Sigmoid colon (tissue), 7 donors: ENCODE measurements around the gene RRP1. TPM values are rescaled to one million over a fixed set of nuclear protein-coding genes. Genes with fewer than 3 reads are reported as not detected.

ENCODE experiments used
- DNase-seq: peaks from one replicate; pipeline ENCODE4 v3.0.0-alpha.2; 2019
- H3K27ac ChIP-seq, 4 donors: fragments of 200-600 bp; sonication (generic); one replicate each; pipeline ENCODE4 v1.5.1; 2016 to 2019; ENCODE audit warnings: mild to moderate bottlenecking in 1 of 4
- H3K27me3 ChIP-seq, 3 donors: fragments of 200-600 bp; sonication (generic); one replicate each; pipeline ENCODE4 v1.5.1; 2019; ENCODE audit warnings: mild to moderate bottlenecking in 1 of 3
- H3K36me3 ChIP-seq, 4 donors: fragments of 200-600 bp; sonication (generic); one replicate each; pipeline ENCODE4 v1.5.1; 2016 to 2019
- H3K4me1 ChIP-seq, 4 donors: fragments of 200-600 bp; sonication (generic); one replicate each; pipeline ENCODE4 v1.5.1; 2017 to 2019
- H3K4me3 ChIP-seq, 4 donors: fragments of 200-600 bp; sonication (generic); one replicate each; pipeline ENCODE4 v1.5.1; 2017 to 2019; ENCODE audit warnings: mild to moderate bottlenecking in 2 of 4, moderate library complexity in 1 of 4
- H3K9me3 ChIP-seq, 4 donors: fragments of 200-600 bp in 3 of 4; sonication (generic) in 3 of 4; one replicate each; pipeline versions ENCODE4 v1.5.1 to v1.6.1; 2013 to 2019
- EP300 ChIP-seq, 4 donors: sonication (generic); formaldehyde crosslinking; IDR thresholded peaks; one replicate each; pipeline ENCODE4 v1.6.1; 2017; ENCODE audit warnings: antibody characterized with exemption in 4 of 4
- POLR2A ChIP-seq, 2 donors: fragments of 450-650 bp; IDR thresholded peaks; one replicate each; pipeline ENCODE4 v1.6.1; 2016; ENCODE audit warnings: antibody characterized with exemption in 2 of 2, mild to moderate bottlenecking in 2 of 2, moderate library complexity in 2 of 2
- POLR2AphosphoS5 ChIP-seq, 4 donors: sonication (generic); formaldehyde crosslinking; IDR thresholded peaks; one replicate each; pipeline ENCODE4 v1.6.1; 2017; ENCODE audit warnings: antibody characterized with exemption in 4 of 4
- WGBS, 2 donors: extraction: QIAGEN DNeasy Blood & Tissue Kit; methylation state at CpG; one replicate each; pipeline ENCODE4 v1.1.7; 2013; 5-methylcytosine and 5-hydroxymethylcytosine counted together
- intact Hi-C: fragments of 100-400 bp; cut with DNase I; formaldehyde crosslinking; loops from one replicate; pipeline ENCODE4 v1.15.1; 2023
- polyA plus RNA-seq, 3 donors: library from polyadenylated mRNA; stranded (reverse); fragments of 200-250 nt; gene quantifications; one replicate each; pipeline ENCODE4 v1.2.3, GENCODE V29; 2013
- total RNA-seq, 4 donors: library from RNA; depleted of rRNA; stranded (reverse); fragments of >200 nt; gene quantifications; one replicate each; pipeline ENCODE4 v1.1.0, GENCODE V29; 2016
- TF ChIP-seq, protein P1 (sequence below), 4 experiments: fragments of 450-650 bp in 3 of 4; fragments of 200-600 bp in 1 of 4; IDR thresholded peaks; one replicate each; pipeline ENCODE4 v1.5.1; 2016 to 2019; ENCODE audit warnings: antibody characterized with exemption in 4 of 4, mild to moderate bottlenecking in 3 of 4, moderate library complexity in 2 of 4
- donor health status: healthy with polysubstance abuse.
- donor health status: Bipolar disorder and iron deficiency.
- donor health status: healthy.

The RRP1 gene, protein sequence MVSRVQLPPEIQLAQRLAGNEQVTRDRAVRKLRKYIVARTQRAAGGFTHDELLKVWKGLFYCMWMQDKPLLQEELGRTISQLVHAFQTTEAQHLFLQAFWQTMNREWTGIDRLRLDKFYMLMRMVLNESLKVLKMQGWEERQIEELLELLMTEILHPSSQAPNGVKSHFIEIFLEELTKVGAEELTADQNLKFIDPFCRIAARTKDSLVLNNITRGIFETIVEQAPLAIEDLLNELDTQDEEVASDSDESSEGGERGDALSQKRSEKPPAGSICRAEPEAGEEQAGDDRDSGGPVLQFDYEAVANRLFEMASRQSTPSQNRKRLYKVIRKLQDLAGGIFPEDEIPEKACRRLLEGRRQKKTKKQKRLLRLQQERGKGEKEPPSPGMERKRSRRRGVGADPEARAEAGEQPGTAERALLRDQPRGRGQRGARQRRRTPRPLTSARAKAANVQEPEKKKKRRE
- total RNA-seq (10 to 100 TPM; 10.3 to 16.1 (median 11.8) TPM), polyA plus RNA-seq (10 to 100 TPM in 1 of 3 donors, 1 to 10 TPM in 2; 3.9 to 16.2 (median 5.4) TPM)

DNA sequence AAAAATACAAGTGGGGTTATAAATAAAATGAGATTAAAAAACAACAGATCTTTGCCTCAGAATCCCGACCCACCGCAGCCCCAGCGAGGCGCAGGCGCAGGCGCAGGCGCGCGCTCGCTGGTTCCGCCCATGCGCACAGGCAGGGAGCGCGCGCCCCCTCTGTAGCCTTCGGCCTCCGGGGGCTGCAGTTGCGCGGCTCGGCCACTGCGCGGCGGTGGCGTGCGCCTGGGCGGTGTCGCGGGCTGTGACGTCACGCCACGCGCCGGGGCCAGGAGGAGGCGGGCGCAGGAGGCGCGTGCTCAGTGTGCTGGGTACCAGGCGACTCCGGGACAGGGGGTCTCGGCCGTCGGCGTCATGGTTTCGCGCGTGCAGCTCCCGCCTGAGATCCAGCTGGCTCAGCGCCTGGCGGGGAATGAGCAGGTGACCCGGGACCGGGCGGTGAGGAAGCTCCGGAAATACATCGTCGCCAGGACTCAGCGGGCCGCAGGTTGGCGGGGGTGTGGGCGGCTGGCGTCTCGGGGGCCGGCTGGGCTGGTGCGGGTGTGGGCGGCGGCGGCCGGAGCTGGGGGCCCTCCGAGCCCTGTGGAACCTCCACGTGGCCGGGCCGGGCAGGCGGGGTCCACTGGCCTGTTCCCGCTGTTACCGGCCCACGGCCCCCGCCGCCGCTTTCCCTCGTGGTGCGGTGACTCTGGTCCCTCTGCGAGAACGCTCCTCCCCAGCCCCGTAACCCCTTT lies at the start of gene RRP1:
Gene RRP1 (plus strand): TSS at position 302 of the 734 bp plus-strand sequence. CDS start 53 bp downstream, at position 355.
- no peaks in the 10 kb centered on the region for H3K9me3 ChIP-seq
- peaks cover 0 to 21% (median 15%) of the 10 kb centered on the region in 4 donors for H3K4me1 ChIP-seq
- peak within 1 kb of the TSS; percentile 68 to 92 (median 80) for H3K4me3 ChIP-seq
- H3K36me3 ChIP-seq, result peaks cover 7 to 31% (median 14%) of the 10 kb centered on the region in 4 donors
- peak; percentile 94 for DNase-seq
- H3K27me3 ChIP-seq, result no peaks in the 10 kb centered on the region
- 0 to 1% methylated on average over 83 of the region's 83 CpGs for WGBS, 2 donors
- intact Hi-C loops, result loop anchor here (1.0 to 2.0 kb wide), 3 partner anchors 61 to 129 kb away; no protein-coding TSS in a partner anchor
- no peak for TF ChIP-seq EP300 (IDR thresholded peaks at IDR 0.05)
- TF ChIP-seq, protein P1, sequence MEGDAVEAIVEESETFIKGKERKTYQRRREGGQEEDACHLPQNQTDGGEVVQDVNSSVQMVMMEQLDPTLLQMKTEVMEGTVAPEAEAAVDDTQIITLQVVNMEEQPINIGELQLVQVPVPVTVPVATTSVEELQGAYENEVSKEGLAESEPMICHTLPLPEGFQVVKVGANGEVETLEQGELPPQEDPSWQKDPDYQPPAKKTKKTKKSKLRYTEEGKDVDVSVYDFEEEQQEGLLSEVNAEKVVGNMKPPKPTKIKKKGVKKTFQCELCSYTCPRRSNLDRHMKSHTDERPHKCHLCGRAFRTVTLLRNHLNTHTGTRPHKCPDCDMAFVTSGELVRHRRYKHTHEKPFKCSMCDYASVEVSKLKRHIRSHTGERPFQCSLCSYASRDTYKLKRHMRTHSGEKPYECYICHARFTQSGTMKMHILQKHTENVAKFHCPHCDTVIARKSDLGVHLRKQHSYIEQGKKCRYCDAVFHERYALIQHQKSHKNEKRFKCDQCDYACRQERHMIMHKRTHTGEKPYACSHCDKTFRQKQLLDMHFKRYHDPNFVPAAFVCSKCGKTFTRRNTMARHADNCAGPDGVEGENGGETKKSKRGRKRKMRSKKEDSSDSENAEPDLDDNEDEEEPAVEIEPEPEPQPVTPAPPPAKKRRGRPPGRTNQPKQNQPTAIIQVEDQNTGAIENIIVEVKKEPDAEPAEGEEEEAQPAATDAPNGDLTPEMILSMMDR (IDR thresholded peaks at IDR 0.05), result peak; percentile 43 to 100 (median 94)
- TF ChIP-seq POLR2A (IDR thresholded peaks at IDR 0.05), result peak; percentile 44 to 83
- TF ChIP-seq POLR2AphosphoS5 (IDR thresholded peaks at IDR 0.05), result peak; percentile 65 to 92 (median 76)
- H3K27ac ChIP-seq, result peak within 1 kb of the TSS; percentile 87 to 93 (median 90)

DNA sequence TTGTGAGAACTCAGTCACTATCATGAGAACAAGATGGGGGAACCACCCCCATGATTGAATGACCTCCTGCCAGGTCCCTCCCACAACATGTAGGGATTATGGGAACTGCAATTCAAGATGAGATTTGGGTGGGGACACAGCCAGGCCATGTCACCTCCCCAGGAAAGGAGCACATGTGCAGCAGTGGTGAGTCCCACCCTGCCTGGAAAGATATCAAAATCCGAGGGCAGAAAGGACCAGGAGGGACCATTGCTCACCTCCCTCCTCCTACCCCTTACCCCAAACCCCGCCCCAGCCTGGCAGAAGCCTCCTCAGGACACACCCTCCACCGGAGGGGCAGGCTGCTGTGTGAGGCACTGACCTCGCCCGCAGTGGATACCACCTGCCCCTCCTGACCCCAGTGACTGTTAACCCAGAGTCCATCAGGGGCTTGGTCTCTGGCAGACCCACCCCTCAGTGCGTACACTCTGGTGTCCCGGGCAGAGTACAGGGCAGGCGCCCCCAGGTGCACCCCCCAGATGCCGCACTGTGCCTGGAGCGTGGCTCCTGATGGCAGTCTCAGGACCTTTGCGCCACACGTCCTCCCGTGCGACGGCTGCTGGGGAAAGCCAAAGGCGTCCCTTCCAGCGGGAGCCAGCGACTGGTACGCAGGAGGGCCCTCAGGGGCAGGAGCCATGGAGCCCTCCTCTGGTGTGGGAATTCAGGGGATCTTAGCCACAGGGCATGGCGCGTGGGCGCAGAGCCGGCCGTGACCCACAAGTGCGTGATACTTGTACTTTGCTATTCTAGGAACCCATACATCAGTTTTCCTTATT lies 49.5 kb upstream of the RRP1 start:
- no peak overlapping the region for H3K4me3 ChIP-seq
- WGBS, 2 donors, result 82 to 88% methylated on average over 25 of the region's 25 CpGs
- TF ChIP-seq POLR2A (IDR thresholded peaks at IDR 0.05) (no peak), POLR2AphosphoS5 (IDR thresholded peaks at IDR 0.05) (peak in 1 of 4 donors; percentile 29)
- H3K27me3 ChIP-seq, result no peaks in the 10 kb centered on the region
- H3K36me3 ChIP-seq, result peaks cover 0 to 36% (median 5%) of the 10 kb centered on the region in 4 donors
- peak overlapping the region in 3 of 4 donors; percentile 63 to 75 (median 69) for H3K27ac ChIP-seq
- intact Hi-C loops, result no loop called here
- no peaks in the 10 kb centered on the region for H3K9me3 ChIP-seq
- H3K4me1 ChIP-seq, result peaks cover 0 to 4% (median 0%) of the 10 kb centered on the region in 4 donors
- no peak for DNase-seq

DNA sequence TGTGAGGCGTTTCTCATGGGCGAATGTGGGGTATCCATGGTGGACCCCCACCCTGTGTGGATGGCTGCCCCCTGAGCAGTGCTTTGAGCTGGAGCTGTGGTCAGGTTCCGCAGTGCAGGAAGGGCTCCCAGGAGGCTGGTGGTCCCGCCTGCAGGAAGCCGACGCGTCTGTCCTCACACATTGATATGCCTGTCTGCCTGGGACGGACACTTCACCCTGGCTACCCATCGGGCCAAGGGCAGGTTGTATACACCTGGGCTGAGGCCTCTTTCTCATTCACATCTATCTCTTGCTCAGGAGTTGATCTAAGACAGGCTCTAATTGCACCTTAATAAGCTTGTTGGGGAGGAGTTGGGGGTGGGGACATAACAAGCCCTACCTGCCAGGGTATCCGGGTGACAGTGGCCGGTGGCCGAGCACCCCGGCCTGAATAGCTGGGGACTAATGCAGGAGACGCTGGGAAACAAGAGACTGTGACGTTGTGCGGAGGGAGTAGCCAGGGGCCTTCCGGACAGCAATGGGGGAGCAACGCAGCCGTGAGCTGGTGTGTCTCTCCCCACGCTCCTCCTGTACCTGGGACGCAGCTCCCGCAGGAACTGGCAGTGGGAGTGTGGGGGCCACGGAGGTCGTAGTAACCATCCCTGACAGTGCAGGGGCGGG lies 48.8 kb upstream of the RRP1 start:
- Histone ChIP-seq H3K9me3 (no peaks in the 10 kb centered on the region), H3K36me3 (peaks cover 0 to 43% (median 6%) of the 10 kb centered on the region in 4 donors), H3K27ac (peak overlapping the region; percentile 29 to 75 (median 66)), H3K4me3 (no peak overlapping the region), H3K27me3 (no peaks in the 10 kb centered on the region), H3K4me1 (peaks cover 0 to 4% (median 0%) of the 10 kb centered on the region in 4 donors)
- intact Hi-C loops, result no loop called here
- peak; percentile 79 for DNase-seq
- TF ChIP-seq POLR2AphosphoS5 (IDR thresholded peaks at IDR 0.05) (no peak), EP300 (IDR thresholded peaks at IDR 0.05) (no peak), POLR2A (IDR thresholded peaks at IDR 0.05) (no peak)
- TF ChIP-seq, protein P1 (IDR thresholded peaks at IDR 0.05), result no peak
- 55 to 59% methylated on average over 25 of the region's 25 CpGs for WGBS, 2 donors

DNA sequence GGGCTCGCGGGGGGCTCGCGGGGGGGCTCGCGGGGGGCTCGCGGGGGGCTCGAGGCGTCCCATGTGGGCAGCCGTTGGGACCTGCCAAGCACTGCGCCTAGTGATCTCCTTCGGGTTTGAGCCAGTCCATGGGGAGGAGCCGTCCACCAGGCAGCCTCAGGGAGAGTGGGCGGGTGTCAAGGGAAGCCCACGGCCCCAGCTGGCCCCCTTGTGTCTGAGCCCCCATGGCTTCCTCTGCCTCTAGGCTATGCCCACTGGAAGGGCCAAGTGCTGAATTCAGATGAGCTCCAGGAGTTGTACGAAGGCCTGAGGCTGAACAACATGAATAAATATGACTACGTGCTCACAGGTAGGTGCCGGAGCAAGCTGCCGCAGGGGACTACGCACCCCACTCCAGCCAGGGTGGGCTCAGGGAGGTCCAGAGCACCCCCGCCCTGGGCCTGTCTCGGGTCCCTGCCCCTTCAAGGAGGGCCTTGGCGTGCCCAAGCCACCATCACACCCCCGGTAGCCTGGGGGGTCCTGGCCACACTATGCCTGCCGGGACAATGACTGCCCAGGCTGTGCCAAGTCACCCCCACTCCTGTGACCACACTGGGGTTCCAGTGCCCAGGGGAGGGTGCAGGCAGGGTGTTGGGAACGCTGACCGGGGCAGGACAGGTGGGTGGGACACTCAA lies 47.8 kb upstream of the RRP1 start:
- Histone ChIP-seq H3K27ac (no peak overlapping the region), H3K9me3 (no peaks in the 10 kb centered on the region), H3K4me1 (peaks cover 0 to 4% (median 0%) of the 10 kb centered on the region in 4 donors), H3K27me3 (no peaks in the 10 kb centered on the region), H3K4me3 (no peak overlapping the region), H3K36me3 (peaks cover 0 to 52% (median 8%) of the 10 kb centered on the region in 4 donors)
- TF ChIP-seq POLR2A (IDR thresholded peaks at IDR 0.05) (no peak), POLR2AphosphoS5 (IDR thresholded peaks at IDR 0.05) (no peak), EP300 (IDR thresholded peaks at IDR 0.05) (no peak)
- TF ChIP-seq, protein P1 (IDR thresholded peaks at IDR 0.05), result no peak
- intact Hi-C loops, result no loop called here
- 63 to 69% methylated on average over 27 to 28 of the region's 28 CpGs for WGBS, 2 donors
- DNase-seq, result no peak
